ENCODE measurements around the gene BCAS3.
A peak's percentile ranks its signal among the peaks of the same experiment; 100 is the strongest.
"Not testable (repeated sequence)": the region's sequence is repeated elsewhere in the genome, so short reads cannot be mapped to it uniquely, and the experiment has no call there.

Gene BCAS3

DNA sequence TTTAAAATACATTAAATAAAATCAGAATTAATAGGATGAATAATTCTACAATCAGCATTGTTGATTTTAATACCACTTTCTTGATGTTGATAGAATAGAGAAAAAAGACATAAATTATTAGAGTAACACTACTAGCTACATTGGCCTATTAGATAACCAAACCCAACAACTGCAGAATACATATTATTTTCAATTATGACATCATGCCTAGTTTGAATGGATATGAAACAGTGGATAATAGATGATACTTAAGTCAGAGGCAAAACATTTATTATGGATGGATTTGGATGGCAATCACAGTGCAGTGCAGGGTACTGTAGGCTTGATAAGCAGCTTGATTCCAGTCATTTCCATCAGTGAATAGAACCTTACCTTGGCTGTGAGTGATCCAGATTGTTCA is 293.1 kb downstream of the BCAS3 start:
- DNase-seq: no peak
- Mint-ChIP-seq H3K27me3 (ENCODE audit: low read depth, poor library complexity) (peaks cover 4% of the 10 kb centered on the region), H3K27ac (no peak overlapping the region), H3K4me1 (no peaks in the 10 kb centered on the region), H3K36me3 (ENCODE audit: low read depth) (peaks cover 37% of the 10 kb centered on the region), H3K9me3 (peaks cover 46% of the 10 kb centered on the region), H3K4me3 (no peak overlapping the region)
- TF ChIP-seq, protein P1, sequence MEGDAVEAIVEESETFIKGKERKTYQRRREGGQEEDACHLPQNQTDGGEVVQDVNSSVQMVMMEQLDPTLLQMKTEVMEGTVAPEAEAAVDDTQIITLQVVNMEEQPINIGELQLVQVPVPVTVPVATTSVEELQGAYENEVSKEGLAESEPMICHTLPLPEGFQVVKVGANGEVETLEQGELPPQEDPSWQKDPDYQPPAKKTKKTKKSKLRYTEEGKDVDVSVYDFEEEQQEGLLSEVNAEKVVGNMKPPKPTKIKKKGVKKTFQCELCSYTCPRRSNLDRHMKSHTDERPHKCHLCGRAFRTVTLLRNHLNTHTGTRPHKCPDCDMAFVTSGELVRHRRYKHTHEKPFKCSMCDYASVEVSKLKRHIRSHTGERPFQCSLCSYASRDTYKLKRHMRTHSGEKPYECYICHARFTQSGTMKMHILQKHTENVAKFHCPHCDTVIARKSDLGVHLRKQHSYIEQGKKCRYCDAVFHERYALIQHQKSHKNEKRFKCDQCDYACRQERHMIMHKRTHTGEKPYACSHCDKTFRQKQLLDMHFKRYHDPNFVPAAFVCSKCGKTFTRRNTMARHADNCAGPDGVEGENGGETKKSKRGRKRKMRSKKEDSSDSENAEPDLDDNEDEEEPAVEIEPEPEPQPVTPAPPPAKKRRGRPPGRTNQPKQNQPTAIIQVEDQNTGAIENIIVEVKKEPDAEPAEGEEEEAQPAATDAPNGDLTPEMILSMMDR (IDR thresholded peaks at IDR 0.05): no peak

DNA sequence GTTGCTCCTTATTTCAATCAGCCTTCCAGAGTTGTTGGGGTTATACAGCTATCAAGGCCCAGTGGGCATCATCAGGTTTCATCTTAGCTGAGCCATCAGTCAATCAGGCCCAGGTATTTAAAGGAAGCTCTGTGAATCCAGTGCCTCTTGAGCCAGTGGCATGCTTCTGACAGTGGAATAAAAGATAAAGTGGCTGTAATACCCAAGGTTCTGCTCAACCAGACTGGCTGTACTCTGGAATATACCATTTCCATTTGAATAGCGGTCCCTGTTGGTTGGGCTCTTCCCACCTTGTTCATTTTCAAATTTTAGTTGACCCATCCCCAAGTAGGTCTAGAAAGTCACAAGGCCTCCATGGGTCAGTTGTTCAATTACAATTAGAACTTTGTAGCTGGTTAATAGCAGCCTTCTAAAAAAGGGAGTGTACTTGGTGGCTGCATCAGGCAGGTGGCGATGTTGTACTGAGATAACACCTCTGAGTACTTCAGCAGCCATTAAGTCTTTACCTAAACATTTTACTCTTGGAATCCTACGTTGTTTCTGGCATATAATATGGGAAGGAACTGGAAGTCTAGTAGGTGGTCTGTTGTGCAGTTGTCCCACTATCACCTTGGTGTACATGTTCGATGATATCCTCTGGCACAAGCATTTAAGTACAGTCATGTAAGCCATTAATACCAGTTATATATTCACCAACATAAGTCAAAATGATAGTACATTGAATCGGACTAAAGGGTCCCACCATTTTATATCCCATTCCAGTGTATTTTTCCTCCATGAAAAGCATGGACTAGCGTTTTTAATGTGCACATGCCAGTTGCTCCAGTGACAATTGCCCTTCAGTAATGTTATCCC is 294.1 kb downstream of the BCAS3 start:
- Mint-ChIP-seq H3K27ac (no peak overlapping the region), H3K4me3 (no peak overlapping the region), H3K36me3 (ENCODE audit: low read depth) (peaks cover 31% of the 10 kb centered on the region), H3K9me3 (peaks cover 46% of the 10 kb centered on the region), H3K4me1 (no peaks in the 10 kb centered on the region), H3K27me3 (ENCODE audit: low read depth, poor library complexity) (peaks cover 4% of the 10 kb centered on the region)
- TF ChIP-seq, protein P1 (IDR thresholded peaks at IDR 0.05): peak; percentile 72
- DNase-seq: peak; percentile 51

DNA sequence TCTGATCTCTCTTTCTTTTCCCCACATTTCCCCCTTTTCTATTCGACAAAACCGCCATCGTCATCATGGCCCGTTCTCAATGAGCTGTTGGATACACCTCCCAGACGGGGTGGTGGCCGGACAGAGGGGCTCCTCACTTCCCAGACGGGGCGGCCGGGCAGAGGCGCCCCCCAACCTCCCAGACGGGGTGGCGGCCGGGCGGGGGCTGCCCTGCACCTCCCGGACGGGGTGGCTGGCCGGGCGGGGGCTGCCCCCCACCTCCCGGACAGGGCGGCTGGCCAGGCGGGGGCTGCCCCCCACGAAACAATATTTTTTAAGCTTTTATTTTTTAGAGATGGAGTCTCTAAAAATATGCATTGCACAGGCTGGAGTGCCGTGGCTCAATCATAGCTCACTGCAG is 299.2 kb downstream of the BCAS3 start:
- H3K27me3 Mint-ChIP-seq (ENCODE audit: low read depth, poor library complexity); H3K4me3 Mint-ChIP-seq; H3K4me1 Mint-ChIP-seq; H3K27ac Mint-ChIP-seq; DNase-seq; H3K36me3 Mint-ChIP-seq (ENCODE audit: low read depth): not testable (repeated sequence)
- H3K9me3 Mint-ChIP-seq: peaks cover 19% of the 10 kb centered on the region

DNA sequence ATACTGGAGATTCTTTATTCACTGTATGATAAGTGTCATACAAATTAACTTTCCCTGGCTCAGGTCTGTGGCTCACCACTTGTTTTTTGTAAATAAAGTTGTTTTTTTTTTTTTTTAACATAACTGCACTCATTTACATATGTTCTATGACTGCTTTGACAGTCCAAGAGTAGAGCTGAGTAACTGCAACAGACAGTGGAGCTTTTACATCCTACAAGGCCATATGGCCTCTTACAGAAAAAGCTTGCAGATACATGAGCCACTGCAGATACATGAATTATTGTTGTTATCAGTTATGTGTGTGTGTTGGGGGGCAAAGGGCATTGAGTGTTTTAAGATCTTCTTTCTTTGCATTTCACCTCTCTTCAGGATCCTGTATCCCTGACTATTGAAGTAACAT is 311.7 kb downstream of the BCAS3 start:
- TF ChIP-seq, protein P1 (IDR thresholded peaks at IDR 0.05): no peak
- no peak overlapping the region for H3K27ac Mint-ChIP-seq
- no peaks in the 10 kb centered on the region for H3K4me1 Mint-ChIP-seq

DNA sequence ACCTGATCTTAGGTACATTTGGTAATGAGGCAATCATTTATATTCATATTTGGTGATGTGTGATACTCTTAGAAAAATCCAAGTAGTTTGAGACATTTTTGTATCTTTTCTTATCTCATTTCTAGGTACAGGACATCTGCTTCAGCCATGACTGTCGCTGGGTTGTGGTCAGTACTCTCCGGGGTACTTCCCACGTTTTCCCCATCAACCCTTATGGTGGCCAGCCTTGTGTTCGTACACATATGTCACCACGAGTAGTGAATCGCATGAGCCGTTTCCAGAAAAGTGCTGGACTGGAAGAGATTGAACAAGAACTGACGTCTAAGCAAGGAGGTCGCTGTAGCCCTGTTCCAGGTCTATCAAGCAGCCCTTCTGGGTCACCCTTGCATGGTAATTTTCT is 312.2 kb downstream of the BCAS3 start:
- no peak overlapping the region for H3K4me3 Mint-ChIP-seq
- peaks cover 15% of the 10 kb centered on the region for H3K9me3 Mint-ChIP-seq
- TF ChIP-seq, protein P1 (IDR thresholded peaks at IDR 0.05): no peak
- H3K36me3 Mint-ChIP-seq (ENCODE audit: low read depth): peaks cover 7% of the 10 kb centered on the region
- no peaks in the 10 kb centered on the region for H3K4me1 Mint-ChIP-seq
- H3K27me3 Mint-ChIP-seq (ENCODE audit: low read depth, poor library complexity): no peaks in the 10 kb centered on the region
- H3K27ac Mint-ChIP-seq: no peak overlapping the region
- DNase-seq: no peak

More for the DNA sequence above, 311.7 kb downstream of the BCAS3 start:
- DNase-seq: no peak
- Mint-ChIP-seq H3K4me3 (no peak overlapping the region), H3K9me3 (peaks cover 15% of the 10 kb centered on the region), H3K27me3 (ENCODE audit: low read depth, poor library complexity) (no peaks in the 10 kb centered on the region), H3K36me3 (ENCODE audit: low read depth) (peaks cover 7% of the 10 kb centered on the region)

DNA sequence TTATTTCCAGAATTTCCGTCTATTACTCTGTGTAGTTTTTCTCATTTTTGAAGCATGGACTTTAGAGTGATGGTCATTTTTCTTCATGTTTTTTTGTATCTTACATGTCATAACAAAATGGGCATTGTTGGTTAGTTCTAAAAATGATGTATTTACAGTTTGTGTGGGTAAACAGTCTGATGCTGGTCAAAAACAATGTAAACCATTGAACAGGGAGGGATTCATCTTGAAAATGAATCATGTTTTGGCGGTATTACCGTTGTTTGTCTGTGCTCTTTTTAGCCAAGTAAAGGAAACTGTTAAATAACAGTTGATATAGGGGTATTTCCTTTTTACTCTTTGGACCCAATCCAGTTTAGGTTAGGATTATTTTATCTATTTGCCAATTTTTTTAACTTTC is 315.8 kb downstream of the BCAS3 start:
- H3K4me1 Mint-ChIP-seq: no peaks in the 10 kb centered on the region
- no peaks in the 10 kb centered on the region for H3K36me3 Mint-ChIP-seq (ENCODE audit: low read depth)
- no peaks in the 10 kb centered on the region for H3K27me3 Mint-ChIP-seq (ENCODE audit: low read depth, poor library complexity)
- no peak for DNase-seq
- no peak overlapping the region for H3K27ac Mint-ChIP-seq
- H3K4me3 Mint-ChIP-seq: no peak overlapping the region
- H3K9me3 Mint-ChIP-seq: no peaks in the 10 kb centered on the region
- TF ChIP-seq, protein P1 (IDR thresholded peaks at IDR 0.05): no peak

Data from nephron progenitor cell (in vitro differentiated cells).